ENCODE results near the gene MIDN. TPM values are rescaled to one million over a fixed set of nuclear protein-coding genes. Genes with fewer than 3 reads are reported as not detected.
"Not testable (repeated sequence)": the region's sequence is repeated elsewhere in the genome, so short reads cannot be mapped to it uniquely, and the experiment has no call there.

Gene MIDN
- total RNA-seq, 1 donor from 2014 or later = 68.3 TPM

- no peak for TF ChIP-seq CTCF (IDR thresholded peaks at IDR 0.05)
Observed at GRCh38 chr19:1300744-1301490, 52.5 kb downstream of the MIDN start.

GRCh38 chr19:1302533-1303239 is 54.3 kb downstream of the MIDN start:
- DNase-seq (ENCODE audit: low spot score) = no peak
- Mint-ChIP-seq H3K4me1 (ENCODE audit: low read depth) (no peaks in the 10 kb centered on the region), H3K27ac (ENCODE audit: unreplicated experiment) (no peak overlapping the region), H3K36me3 (ENCODE audit: low read depth) (no peaks in the 10 kb centered on the region), H3K9me3 (ENCODE audit: low read depth) (no peaks in the 10 kb centered on the region), H3K27me3 (ENCODE audit: low read depth) (no peaks in the 10 kb centered on the region), H3K4me3 (ENCODE audit: unreplicated experiment) (no peak overlapping the region)
- no peak for TF ChIP-seq CTCF (IDR thresholded peaks at IDR 0.05)

More at GRCh38 chr19:1300744-1301490, 52.5 kb downstream of the MIDN start:
- Mint-ChIP-seq H3K9me3 (ENCODE audit: low read depth) (no peaks in the 10 kb centered on the region), H3K4me3 (ENCODE audit: unreplicated experiment) (no peak overlapping the region), H3K27me3 (ENCODE audit: low read depth) (no peaks in the 10 kb centered on the region), H3K27ac (ENCODE audit: unreplicated experiment) (no peak overlapping the region), H3K36me3 (ENCODE audit: low read depth) (no peaks in the 10 kb centered on the region), H3K4me1 (ENCODE audit: low read depth) (no peaks in the 10 kb centered on the region)
- DNase-seq (ENCODE audit: low spot score) = no peak

GRCh38 chr19:1304197-1304924 is 56.0 kb downstream of the MIDN start:
- Mint-ChIP-seq H3K4me3 (ENCODE audit: unreplicated experiment) (no peak overlapping the region), H3K27ac (ENCODE audit: unreplicated experiment) (no peak overlapping the region), H3K4me1 (ENCODE audit: low read depth) (no peaks in the 10 kb centered on the region), H3K27me3 (ENCODE audit: low read depth) (no peaks in the 10 kb centered on the region), H3K36me3 (ENCODE audit: low read depth) (no peaks in the 10 kb centered on the region), H3K9me3 (ENCODE audit: low read depth) (no peaks in the 10 kb centered on the region)
- TF ChIP-seq CTCF (IDR thresholded peaks at IDR 0.05) = no peak
- no peak for DNase-seq (ENCODE audit: low spot score)

GRCh38 chr19:1305354-1305753 is 57.0 kb downstream of the MIDN start:
- H3K27me3 Mint-ChIP-seq (ENCODE audit: low read depth); H3K9me3 Mint-ChIP-seq (ENCODE audit: low read depth); H3K27ac Mint-ChIP-seq (ENCODE audit: unreplicated experiment); H3K4me1 Mint-ChIP-seq (ENCODE audit: low read depth); DNase-seq (ENCODE audit: low spot score); H3K36me3 Mint-ChIP-seq (ENCODE audit: low read depth); H3K4me3 Mint-ChIP-seq (ENCODE audit: unreplicated experiment): not testable (repeated sequence)

- H3K36me3 Mint-ChIP-seq (ENCODE audit: low read depth) = no peaks in the 10 kb centered on the region
- H3K9me3 Mint-ChIP-seq (ENCODE audit: low read depth) = no peaks in the 10 kb centered on the region
- peaks cover under 1% of the 10 kb centered on the region for H3K4me1 Mint-ChIP-seq (ENCODE audit: low read depth)
- DNase-seq (ENCODE audit: low spot score) = no peak
- TF ChIP-seq CTCF (IDR thresholded peaks at IDR 0.05) = no peak
- no peaks in the 10 kb centered on the region for H3K27me3 Mint-ChIP-seq (ENCODE audit: low read depth)
- H3K4me3 Mint-ChIP-seq (ENCODE audit: unreplicated experiment) = no peak overlapping the region
- H3K27ac Mint-ChIP-seq (ENCODE audit: unreplicated experiment) = no peak overlapping the region
Observed at GRCh38 chr19:1307320-1307719, 58.9 kb downstream of the MIDN start.
